Bronchus fibroblast of lung (primary cell): ENCODE measurements around the gene RNF133. TPM values are rescaled to one million over a fixed set of nuclear protein-coding genes. Genes with fewer than 3 reads are reported as not detected.

Experiments
- total RNA-seq: library from RNA; depleted of rRNA; stranded (reverse); fragments of >200 nt; gene quantifications from 2 replicates; pipeline ENCODE4 v1.2.3, GENCODE V29; 2015

Gene RNF133
- total RNA-seq: not detected in 2 replicates

GRCh38 chr7:122699017-122699416, at the start of gene RNF133:
TSS of gene RNF133 (minus strand) at chr7:122699117. CDS start at chr7:122698918, 199 bp downstream.

DNA sequence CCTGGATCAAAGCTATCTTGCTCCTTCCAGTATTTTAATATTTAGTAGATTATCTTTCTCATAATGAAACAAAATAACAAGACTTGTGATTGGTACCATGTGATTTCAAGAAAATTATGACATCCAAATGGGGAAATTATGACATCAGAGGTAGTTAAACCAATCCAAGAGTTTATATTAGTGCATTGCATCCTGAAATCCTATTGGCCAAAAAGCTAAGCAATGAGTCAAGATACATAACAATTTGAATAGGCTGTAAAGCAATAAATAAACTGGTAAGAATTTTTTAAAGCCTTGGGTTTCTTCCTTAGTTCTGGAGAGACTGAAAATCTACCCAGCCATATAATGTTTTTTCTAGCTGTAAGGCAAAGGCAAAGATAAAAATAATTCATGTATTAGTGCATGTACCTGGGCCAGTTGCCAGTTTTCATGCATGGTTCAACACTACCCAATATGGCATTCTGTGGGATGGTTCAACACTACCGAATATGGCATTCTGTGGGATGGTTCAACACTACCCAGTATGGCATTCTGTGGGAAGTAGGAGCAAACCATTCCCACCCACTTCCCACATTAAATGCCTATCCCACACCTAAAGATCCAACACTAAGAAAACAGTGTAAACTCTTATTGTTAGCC, 4.1 kb upstream of the RNF133 start, which contains the start of gene RNF148:
Gene RNF148, minus strand, starts transcription at position 51 of the 639 bp plus-strand sequence. CDS start 172 bp downstream, outside the sequence.

Other genes starting within 250 kb of the RNF133 start
- gene RNF148, start 3.8 kb upstream of the RNF133 start, total RNA-seq: not detected in 2 replicates
- gene CADPS2, start 187.3 kb upstream of the RNF133 start, total RNA-seq: 4.3 and 5.7 TPM in 2 replicates